ENCODE results near the gene CMYA5.

DNA sequence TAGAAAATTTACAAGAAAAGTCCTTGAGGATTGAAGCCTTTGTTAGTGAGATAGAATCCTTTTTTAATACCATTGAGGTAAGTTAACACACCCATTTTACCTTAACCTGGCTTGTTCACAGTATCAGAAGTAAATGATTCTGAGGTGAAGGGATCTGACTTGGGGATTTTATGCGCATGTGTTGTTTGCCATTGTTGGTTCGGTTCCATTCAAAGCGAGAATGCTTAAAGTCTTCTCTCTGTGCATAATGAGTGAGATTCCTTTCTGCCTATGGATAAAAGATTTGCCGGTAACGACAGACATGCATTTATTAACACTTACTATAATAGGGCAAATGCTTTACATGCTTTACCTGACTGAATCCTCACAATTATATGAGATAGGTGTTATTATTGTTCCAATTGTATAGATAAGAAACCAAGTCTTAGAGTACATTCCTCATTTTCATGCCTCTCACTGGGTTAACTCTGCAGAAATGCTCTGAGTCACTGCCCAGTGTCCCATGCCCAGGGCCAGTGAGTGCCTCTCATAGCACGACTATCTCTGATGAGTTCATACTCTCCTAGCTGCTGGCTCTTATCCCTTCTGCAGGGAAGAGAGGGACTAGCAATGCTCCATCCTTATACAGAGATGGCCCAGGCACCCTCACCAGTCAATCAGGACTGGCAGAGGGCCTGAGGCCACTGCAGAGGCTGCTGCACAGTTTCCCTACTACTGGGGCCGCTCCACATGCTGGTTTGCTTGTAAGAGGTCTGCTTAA is 54.4 kb downstream of the CMYA5 start:
- TF ChIP-seq, protein P1, sequence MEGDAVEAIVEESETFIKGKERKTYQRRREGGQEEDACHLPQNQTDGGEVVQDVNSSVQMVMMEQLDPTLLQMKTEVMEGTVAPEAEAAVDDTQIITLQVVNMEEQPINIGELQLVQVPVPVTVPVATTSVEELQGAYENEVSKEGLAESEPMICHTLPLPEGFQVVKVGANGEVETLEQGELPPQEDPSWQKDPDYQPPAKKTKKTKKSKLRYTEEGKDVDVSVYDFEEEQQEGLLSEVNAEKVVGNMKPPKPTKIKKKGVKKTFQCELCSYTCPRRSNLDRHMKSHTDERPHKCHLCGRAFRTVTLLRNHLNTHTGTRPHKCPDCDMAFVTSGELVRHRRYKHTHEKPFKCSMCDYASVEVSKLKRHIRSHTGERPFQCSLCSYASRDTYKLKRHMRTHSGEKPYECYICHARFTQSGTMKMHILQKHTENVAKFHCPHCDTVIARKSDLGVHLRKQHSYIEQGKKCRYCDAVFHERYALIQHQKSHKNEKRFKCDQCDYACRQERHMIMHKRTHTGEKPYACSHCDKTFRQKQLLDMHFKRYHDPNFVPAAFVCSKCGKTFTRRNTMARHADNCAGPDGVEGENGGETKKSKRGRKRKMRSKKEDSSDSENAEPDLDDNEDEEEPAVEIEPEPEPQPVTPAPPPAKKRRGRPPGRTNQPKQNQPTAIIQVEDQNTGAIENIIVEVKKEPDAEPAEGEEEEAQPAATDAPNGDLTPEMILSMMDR (IDR thresholded peaks at IDR 0.05; ENCODE audit: insufficient read depth, low read length, poor library complexity, severe bottlenecking): no peak
- no peak for TF ChIP-seq EZH2phosphoT487 (conservative IDR thresholded peaks at IDR 0.05; ENCODE audit: low read length)

Measured in SU-DHL-6 (cell line).